AG04450 (cell line): ENCODE measurements around the gene CCNE1. TPM values are rescaled to one million over a fixed set of nuclear protein-coding genes. Genes with fewer than 3 reads are reported as not detected.
"Not testable (repeated sequence)": the region's sequence is repeated elsewhere in the genome, so short reads cannot be mapped to it uniquely, and the experiment has no call there.

ENCODE experiments used
- CTCF ChIA-PET: fragments of 300-600, 350-600 bp; formaldehyde crosslinking; extraction: SDS; loops from one replicate; lab custom pipeline; 2022; ENCODE audit warnings: antibody characterized with exemption, inconsistent platforms; lab: Charles Lee
- POLR2A ChIA-PET: fragments of 350-600 bp; formaldehyde crosslinking; extraction: SDS; loops from one replicate; lab custom pipeline; 2021; ENCODE audit warnings: antibody characterized with exemption, inconsistent platforms; lab: Yijun Ruan, JAX
- DNase-seq: peaks from one replicate; pipeline ENCODE4 v3.0.0-alpha.2; 2011; ENCODE audit warnings: low read depth, low spot score
- H3K27ac ChIP-seq: one replicate; pipeline ENCODE4 v1.5.1; 2012; ENCODE audit warnings: low read depth, low read length, control low read depth
- H3K27me3 ChIP-seq: one replicate; pipeline ENCODE4 v1.6.0; 2012; ENCODE audit warnings: low read length; ENCODE audit not compliant: control insufficient read depth, insufficient read depth
- H3K4me3 ChIP-seq: 2 replicates; pipeline ENCODE4 v1.5.1; 2011; ENCODE audit warnings: mild to moderate bottlenecking, low read depth, low read length, control low read depth
- H3K9me3 ChIP-seq: 2 replicates; pipeline ENCODE4 v1.5.1; 2012; ENCODE audit warnings: low read length; ENCODE audit not compliant: control insufficient read depth, insufficient read depth
- CTCF ChIP-seq: IDR thresholded peaks from 2 replicates; pipeline ENCODE4 v1.5.1; 2011; ENCODE audit warnings: low read depth, low read length, control low read depth, inconsistent platforms
- polyA plus RNA-seq: library from polyadenylated mRNA; depleted of rRNA; stranded (reverse); fragments of >200 nt; gene quantifications from 2 replicates; pipeline ENCODE4 v1.2.3, GENCODE V29; 2011

CCNE1 gene
- polyA plus RNA-seq, 1 experiment: 4.8 TPM

- DNase-seq: no peak
- Histone ChIP-seq H3K27ac (no peak overlapping the region), H3K9me3 (no peaks in the 10 kb centered on the region), H3K27me3 (no peaks in the 10 kb centered on the region), H3K4me3 (no peak overlapping the region)
- ChIA-PET POLR2A (no interaction called here), CTCF (no interaction called here)
- TF ChIP-seq CTCF: no peak
These were observed 7.5 kb downstream of the CCNE1 start for GRCh38 chr19:29819300-29819699.

GRCh38 chr19:29819986-29820385 lies 8.2 kb downstream of the CCNE1 start:
- CTCF ChIA-PET: no interaction called here
- POLR2A ChIA-PET: no interaction called here
- no peak for DNase-seq
- Histone ChIP-seq H3K27me3 (no peaks in the 10 kb centered on the region), H3K27ac (no peak overlapping the region), H3K9me3 (no peaks in the 10 kb centered on the region), H3K4me3 (no peak overlapping the region)
- no peak for TF ChIP-seq CTCF

- TF ChIP-seq CTCF: no peak
- no peak for DNase-seq
- no peak overlapping the region for H3K4me3 ChIP-seq
- ChIA-PET POLR2A (no interaction called here), CTCF (interaction anchor here (0.7 kb wide), 1 partner anchor 19 kb away, joined by 4 read pairs; no protein-coding TSS in a partner anchor)
- no peaks in the 10 kb centered on the region for H3K27me3 ChIP-seq
- no peaks in the 10 kb centered on the region for H3K9me3 ChIP-seq
- H3K27ac ChIP-seq: no peak overlapping the region
These were observed 12.0 kb downstream of the CCNE1 start for GRCh38 chr19:29823581-29824330.

- H3K27ac ChIP-seq, H3K27me3 ChIP-seq, DNase-seq, CTCF ChIA-PET, POLR2A ChIA-PET, H3K4me3 ChIP-seq, H3K9me3 ChIP-seq: not testable (repeated sequence)
These were observed 13.5 kb downstream of the CCNE1 start for GRCh38 chr19:29825263-29825662.

- POLR2A ChIA-PET: no interaction called here
These were observed 19.3 kb downstream of the CCNE1 start for GRCh38 chr19:29831041-29831548.

More at GRCh38 chr19:29831041-29831548, 19.3 kb downstream of the CCNE1 start:
- Histone ChIP-seq H3K27ac (no peak overlapping the region), H3K9me3 (no peaks in the 10 kb centered on the region), H3K4me3 (no peak overlapping the region), H3K27me3 (no peaks in the 10 kb centered on the region)
- no peak for TF ChIP-seq CTCF
- DNase-seq: no peak
- CTCF ChIA-PET: no interaction called here
